Mesenteric fat pad (tissue), 1 donor: Measurements from ENCODE around the gene NFIC. TPM values are rescaled to one million over a fixed set of nuclear protein-coding genes. Genes with fewer than 3 reads are reported as not detected.

Experiments
- total RNA-seq: library from RNA; stranded (reverse); fragmentation: NEBNext Ultra II Directional; extraction: Animal tissue kit (Norgen Biotek cat#: 25700); gene quantifications from one replicate; pipeline ENCODE4 v1.2.1, GENCODE V29; 2021
- donor health status: DM: yes; HTN: yes; CAD: no.

NFIC gene
- total RNA-seq, 1 donor from 2014 or later, result 207 TPM

Other genes starting within 250 kb of the NFIC start
- 15.4 TPM for gene GNA15, start 230.6 kb upstream of the NFIC start, total RNA-seq
- gene S1PR4, start 187.8 kb upstream of the NFIC start, total RNA-seq, result 5.0 TPM
- 74.6 TPM for gene NCLN, start 180.7 kb upstream of the NFIC start, total RNA-seq
- gene CELF5, start 141.9 kb upstream of the NFIC start, total RNA-seq, result not detected
- gene SMIM24, start 113.9 kb downstream of the NFIC start, total RNA-seq, result 0.42 TPM
- gene SMIM44, start 116.9 kb downstream of the NFIC start, total RNA-seq, result not detected
- gene DOHH, start 134.1 kb downstream of the NFIC start, total RNA-seq, result 10.5 TPM
- gene FZR1, start 139.7 kb downstream of the NFIC start, total RNA-seq, result 28.1 TPM
- 0.51 TPM for gene TEKTIP1, start 172.6 kb downstream of the NFIC start, total RNA-seq
- 63.1 TPM for gene MFSD12, start 191.0 kb downstream of the NFIC start, total RNA-seq
- gene HMG20B, start 206.4 kb downstream of the NFIC start, total RNA-seq, result 55.1 TPM
- 1.8 TPM for gene GIPC3, start 218.9 kb downstream of the NFIC start, total RNA-seq
- 5.4 TPM for gene TBXA2R, start 240.3 kb downstream of the NFIC start, total RNA-seq